ENCODE data around the gene RNPEPL1. TPM values are rescaled to one million over a fixed set of nuclear protein-coding genes. Genes with fewer than 3 reads are reported as not detected.

The RNPEPL1 gene
- total and polyA plus RNA-seq, 10 of the 15 experiments (the other 5 are each of a cell fraction or from before 2014, with no cell fraction given), result 0.24 to 49.5 (median 6.8) TPM

DNA sequence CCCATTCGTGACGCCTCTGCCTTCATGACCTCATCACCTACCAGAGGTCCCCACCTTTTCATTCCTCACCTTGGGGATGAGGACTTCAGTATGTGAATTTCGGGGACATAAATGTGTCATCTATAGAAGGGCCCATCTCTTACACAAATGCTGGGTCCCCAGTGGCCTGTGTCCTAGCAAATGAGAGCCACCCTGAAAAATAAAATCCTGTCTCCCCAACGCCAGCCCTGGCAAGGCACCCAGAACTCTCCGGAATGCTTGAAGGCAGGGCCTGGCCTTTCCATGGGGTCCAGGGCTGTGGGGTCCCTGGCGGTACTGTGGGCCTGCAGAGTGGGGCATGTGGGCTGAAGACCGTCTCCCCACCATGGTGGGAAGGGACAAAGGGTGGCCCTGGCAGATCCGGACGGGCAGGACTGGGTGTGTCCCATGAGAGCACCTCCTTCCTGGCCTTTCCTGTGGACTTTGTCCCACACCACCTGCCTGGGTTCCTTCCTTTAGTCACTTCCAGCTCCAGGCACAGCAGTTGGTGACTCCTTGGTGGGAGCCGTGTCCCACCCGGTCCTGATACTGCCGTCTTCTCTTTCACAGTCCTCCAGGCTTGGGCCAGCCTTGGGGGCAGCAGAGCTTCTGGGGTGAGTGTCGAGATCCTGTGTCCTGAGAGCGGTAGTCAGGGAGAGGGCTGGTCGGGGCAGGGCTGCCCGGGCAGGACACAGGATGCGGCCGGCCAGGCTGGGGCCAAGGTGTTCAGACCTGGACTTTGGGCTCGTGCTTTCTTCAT, 36.8 kb downstream of the RNPEPL1 start:
- Histone ChIP-seq H3K4me1 (ENCODE audit: control insufficient read depth, insufficient read depth, low read length) (no peaks in the 10 kb centered on the region), H3K4me3 (no peak overlapping the region), H3K27me3 (replicated peaks in 1 of 2; ENCODE audit: control insufficient read depth in 2 of 2, insufficient read depth in 2 of 2, low read length in 1 of 2) (no peaks in the 10 kb centered on the region), H4K20me1 (ENCODE audit: control insufficient read depth, insufficient read depth) (no peaks in the 10 kb centered on the region), H3K9me3 (replicated peaks; ENCODE audit: control insufficient read depth, insufficient read depth, low read length) (no peaks in the 10 kb centered on the region), H3K4me2 (ENCODE audit: control insufficient read depth, insufficient read depth) (no peak overlapping the region), H3K36me3 (ENCODE audit: control insufficient read depth in 2 of 2, insufficient read depth in 2 of 2, low read length in 1 of 2) (peaks cover 0 to 2% of the 10 kb centered on the region in 2 experiments; a peak in 2 of 4 replicates), H3K9ac (ENCODE audit: control insufficient read depth, insufficient read depth, low read length) (no peak overlapping the region), H2AFZ (ENCODE audit: control insufficient read depth, low read depth, low read length) (no peak overlapping the region), H3K79me2 (ENCODE audit: control insufficient read depth, insufficient read depth, low read length) (no peaks in the 10 kb centered on the region), H3K27ac (ENCODE audit: control insufficient read depth, insufficient read depth) (no peak overlapping the region)
- RAD21 ChIA-PET (ENCODE audit: unreplicated experiment), result no interaction called here
- ATAC-seq (no peak), DNase-seq (ENCODE audit: low read depth, low spot score) (no peak), FAIRE-seq (no peak)
- POLR2A ChIA-PET, result no interaction called here
- SMC1A ChIA-PET (ENCODE audit: uncharacterized antibody, unreplicated experiment), result interaction anchor here (0.6 kb wide), 1 partner anchor 1909 kb away, joined by 3 read pairs; no protein-coding TSS in a partner anchor
- intact Hi-C loops (cut with micrococcal nuclease; ENCODE audit: unreplicated experiment) (no loop called here), in situ Hi-C loops (cut with MboI) (no loop called here)
- CTCF ChIA-PET, result no interaction called here
- BruUV-seq (replicated peaks), result no TSS peak
- WGBS (ENCODE audit: insufficient coverage, insufficient replicate concordance, low lambda C conversion rate, missing lambda C conversion rate), result 77% methylated on average over 18 of the region's 19 CpGs
- TF ChIP-seq, protein P1, sequence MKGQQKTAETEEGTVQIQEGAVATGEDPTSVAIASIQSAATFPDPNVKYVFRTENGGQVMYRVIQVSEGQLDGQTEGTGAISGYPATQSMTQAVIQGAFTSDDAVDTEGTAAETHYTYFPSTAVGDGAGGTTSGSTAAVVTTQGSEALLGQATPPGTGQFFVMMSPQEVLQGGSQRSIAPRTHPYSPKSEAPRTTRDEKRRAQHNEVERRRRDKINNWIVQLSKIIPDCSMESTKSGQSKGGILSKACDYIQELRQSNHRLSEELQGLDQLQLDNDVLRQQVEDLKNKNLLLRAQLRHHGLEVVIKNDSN (IDR thresholded peaks at IDR 0.05; ENCODE audit: borderline replicate concordance, extremely low read length, insufficient read depth, low read depth, low read length), result no peak
- TF ChIP-seq, protein P2, sequence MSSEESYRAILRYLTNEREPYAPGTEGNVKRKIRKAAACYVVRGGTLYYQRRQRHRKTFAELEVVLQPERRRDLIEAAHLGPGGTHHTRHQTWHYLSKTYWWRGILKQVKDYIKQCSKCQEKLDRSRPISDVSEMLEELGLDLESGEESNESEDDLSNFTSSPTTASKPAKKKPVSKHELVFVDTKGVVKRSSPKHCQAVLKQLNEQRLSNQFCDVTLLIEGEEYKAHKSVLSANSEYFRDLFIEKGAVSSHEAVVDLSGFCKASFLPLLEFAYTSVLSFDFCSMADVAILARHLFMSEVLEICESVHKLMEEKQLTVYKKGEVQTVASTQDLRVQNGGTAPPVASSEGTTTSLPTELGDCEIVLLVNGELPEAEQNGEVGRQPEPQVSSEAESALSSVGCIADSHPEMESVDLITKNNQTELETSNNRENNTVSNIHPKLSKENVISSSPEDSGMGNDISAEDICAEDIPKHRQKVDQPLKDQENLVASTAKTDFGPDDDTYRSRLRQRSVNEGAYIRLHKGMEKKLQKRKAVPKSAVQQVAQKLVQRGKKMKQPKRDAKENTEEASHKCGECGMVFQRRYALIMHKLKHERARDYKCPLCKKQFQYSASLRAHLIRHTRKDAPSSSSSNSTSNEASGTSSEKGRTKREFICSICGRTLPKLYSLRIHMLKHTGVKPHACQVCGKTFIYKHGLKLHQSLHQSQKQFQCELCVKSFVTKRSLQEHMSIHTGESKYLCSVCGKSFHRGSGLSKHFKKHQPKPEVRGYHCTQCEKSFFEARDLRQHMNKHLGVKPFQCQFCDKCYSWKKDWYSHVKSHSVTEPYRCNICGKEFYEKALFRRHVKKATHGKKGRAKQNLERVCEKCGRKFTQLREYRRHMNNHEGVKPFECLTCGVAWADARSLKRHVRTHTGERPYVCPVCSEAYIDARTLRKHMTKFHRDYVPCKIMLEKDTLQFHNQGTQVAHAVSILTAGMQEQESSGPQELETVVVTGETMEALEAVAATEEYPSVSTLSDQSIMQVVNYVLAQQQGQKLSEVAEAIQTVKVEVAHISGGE (CRISPR knock-in tag; IDR thresholded peaks at IDR 0.05), result no peak
- no peak for TF ChIP-seq EGR1 (IDR thresholded peaks at IDR 0.05; ENCODE audit: borderline replicate concordance in 1 of 2, low read depth in 2 of 2, low read length in 2 of 2)
- TF ChIP-seq, protein P3, sequence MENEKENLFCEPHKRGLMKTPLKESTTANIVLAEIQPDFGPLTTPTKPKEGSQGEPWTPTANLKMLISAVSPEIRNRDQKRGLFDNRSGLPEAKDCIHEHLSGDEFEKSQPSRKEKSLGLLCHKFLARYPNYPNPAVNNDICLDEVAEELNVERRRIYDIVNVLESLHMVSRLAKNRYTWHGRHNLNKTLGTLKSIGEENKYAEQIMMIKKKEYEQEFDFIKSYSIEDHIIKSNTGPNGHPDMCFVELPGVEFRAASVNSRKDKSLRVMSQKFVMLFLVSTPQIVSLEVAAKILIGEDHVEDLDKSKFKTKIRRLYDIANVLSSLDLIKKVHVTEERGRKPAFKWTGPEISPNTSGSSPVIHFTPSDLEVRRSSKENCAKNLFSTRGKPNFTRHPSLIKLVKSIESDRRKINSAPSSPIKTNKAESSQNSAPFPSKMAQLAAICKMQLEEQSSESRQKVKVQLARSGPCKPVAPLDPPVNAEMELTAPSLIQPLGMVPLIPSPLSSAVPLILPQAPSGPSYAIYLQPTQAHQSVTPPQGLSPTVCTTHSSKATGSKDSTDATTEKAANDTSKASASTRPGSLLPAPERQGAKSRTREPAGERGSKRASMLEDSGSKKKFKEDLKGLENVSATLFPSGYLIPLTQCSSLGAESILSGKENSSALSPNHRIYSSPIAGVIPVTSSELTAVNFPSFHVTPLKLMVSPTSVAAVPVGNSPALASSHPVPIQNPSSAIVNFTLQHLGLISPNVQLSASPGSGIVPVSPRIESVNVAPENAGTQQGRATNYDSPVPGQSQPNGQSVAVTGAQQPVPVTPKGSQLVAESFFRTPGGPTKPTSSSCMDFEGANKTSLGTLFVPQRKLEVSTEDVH (IDR thresholded peaks at IDR 0.05; ENCODE audit: low read depth, partially characterized antibody), result no peak
- TF ChIP-seq PML (IDR thresholded peaks at IDR 0.05; ENCODE audit: low read length), result no peak
- TF ChIP-seq IRF4 (IDR thresholded peaks at IDR 0.05; ENCODE audit: low read depth, low read length), result no peak
- TF ChIP-seq, protein P4, sequence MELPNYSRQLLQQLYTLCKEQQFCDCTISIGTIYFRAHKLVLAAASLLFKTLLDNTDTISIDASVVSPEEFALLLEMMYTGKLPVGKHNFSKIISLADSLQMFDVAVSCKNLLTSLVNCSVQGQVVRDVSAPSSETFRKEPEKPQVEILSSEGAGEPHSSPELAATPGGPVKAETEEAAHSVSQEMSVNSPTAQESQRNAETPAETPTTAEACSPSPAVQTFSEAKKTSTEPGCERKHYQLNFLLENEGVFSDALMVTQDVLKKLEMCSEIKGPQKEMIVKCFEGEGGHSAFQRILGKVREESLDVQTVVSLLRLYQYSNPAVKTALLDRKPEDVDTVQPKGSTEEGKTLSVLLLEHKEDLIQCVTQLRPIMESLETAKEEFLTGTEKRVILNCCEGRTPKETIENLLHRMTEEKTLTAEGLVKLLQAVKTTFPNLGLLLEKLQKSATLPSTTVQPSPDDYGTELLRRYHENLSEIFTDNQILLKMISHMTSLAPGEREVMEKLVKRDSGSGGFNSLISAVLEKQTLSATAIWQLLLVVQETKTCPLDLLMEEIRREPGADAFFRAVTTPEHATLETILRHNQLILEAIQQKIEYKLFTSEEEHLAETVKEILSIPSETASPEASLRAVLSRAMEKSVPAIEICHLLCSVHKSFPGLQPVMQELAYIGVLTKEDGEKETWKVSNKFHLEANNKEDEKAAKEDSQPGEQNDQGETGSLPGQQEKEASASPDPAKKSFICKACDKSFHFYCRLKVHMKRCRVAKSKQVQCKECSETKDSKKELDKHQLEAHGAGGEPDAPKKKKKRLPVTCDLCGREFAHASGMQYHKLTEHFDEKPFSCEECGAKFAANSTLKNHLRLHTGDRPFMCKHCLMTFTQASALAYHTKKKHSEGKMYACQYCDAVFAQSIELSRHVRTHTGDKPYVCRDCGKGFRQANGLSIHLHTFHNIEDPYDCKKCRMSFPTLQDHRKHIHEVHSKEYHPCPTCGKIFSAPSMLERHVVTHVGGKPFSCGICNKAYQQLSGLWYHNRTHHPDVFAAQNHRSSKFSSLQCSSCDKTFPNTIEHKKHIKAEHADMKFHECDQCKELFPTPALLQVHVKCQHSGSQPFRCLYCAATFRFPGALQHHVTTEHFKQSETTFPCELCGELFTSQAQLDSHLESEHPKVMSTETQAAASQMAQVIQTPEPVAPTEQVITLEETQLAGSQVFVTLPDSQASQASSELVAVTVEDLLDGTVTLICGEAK (IDR thresholded peaks at IDR 0.05; ENCODE audit: borderline replicate concordance), result no peak
- TF ChIP-seq SUPT20H (IDR thresholded peaks at IDR 0.05; ENCODE audit: borderline replicate concordance, control insufficient read depth, low read depth, low read length), result no peak
- TF ChIP-seq SMARCA5 (IDR thresholded peaks at IDR 0.05), result no peak
- TF ChIP-seq SUZ12 (IDR thresholded peaks at IDR 0.05; ENCODE audit: unreplicated experiment), result no peak
- TF ChIP-seq HDAC6 (IDR thresholded peaks at IDR 0.05; ENCODE audit: unreplicated experiment), result no peak

All from GM12878 (cell line).